Memory B cell (primary cell): ENCODE results near the gene CYB5D1.

Experiments used
- ATAC-seq: fragments of 150-1000 bp; cut with Tn5 transposase; 2 replicates; pipeline ENCODE4 v1.10.0; 2021; ENCODE audit warnings: low read depth, mild to moderate bottlenecking, moderate library complexity
- DNase-seq, 2 donors: peaks; one replicate each; pipeline ENCODE4 v3.0.0; 2022; ENCODE audit warnings: low spot score in 2 of 2
- H3K27ac Mint-ChIP-seq: one replicate; pipeline ENCODE4 v1.8.0; 2022; ENCODE audit warnings: mild to moderate bottlenecking, moderate library complexity, mixed read lengths
- H3K27me3 Mint-ChIP-seq: one replicate; pipeline ENCODE4 v1.8.0; 2022; ENCODE audit warnings: mixed read lengths
- H3K36me3 Mint-ChIP-seq: one replicate; pipeline ENCODE4 v1.8.0; 2022; ENCODE audit warnings: mild to moderate bottlenecking, mixed read lengths
- H3K4me1 Mint-ChIP-seq: one replicate; pipeline ENCODE4 v1.8.0; 2022; ENCODE audit warnings: mixed read lengths
- H3K4me3 Mint-ChIP-seq: one replicate; pipeline ENCODE4 v1.8.0; 2022; ENCODE audit warnings: mild to moderate bottlenecking, moderate library complexity, mixed read lengths
- H3K9me3 Mint-ChIP-seq: one replicate; pipeline ENCODE4 v1.8.0; 2022; ENCODE audit warnings: mixed read lengths

CYB5D1 gene

DNA sequence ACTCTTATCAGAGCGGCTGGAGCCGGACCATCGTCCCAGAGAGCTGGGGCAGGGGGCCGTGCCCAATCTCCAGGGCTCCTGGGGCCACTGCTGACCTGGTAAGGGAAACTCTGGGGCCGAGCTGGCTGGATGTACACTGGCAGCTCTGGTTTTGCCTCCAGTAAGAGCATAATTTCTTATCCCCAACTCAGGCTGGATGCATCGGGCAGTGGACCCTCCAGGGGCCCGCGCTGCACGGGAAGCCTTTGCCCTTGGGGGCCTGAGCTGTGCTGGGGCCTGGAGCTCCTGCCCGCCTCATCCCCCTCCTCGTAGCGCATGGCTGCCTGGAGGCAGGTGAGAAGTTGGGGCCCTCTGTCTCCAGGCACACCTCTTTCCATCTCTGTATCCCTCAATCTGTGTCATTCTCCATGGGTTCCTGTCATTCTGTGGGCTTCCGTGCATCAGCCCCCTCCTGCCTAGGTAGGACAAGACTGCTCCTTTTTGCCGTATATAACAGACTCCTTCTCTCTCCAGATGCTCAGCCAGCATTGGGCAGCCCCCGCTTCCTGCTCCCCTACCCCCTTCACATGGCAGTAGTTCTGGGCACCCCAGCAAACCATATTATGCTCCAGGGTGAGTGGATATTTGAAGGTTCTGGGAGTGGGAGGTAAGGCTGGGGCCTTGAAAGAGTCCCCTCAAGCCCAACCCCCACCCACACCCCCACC is 12.3 kb upstream of the CYB5D1 start:
- peaks cover 11% of the 10 kb centered on the region for H3K36me3 Mint-ChIP-seq
- H3K4me1 Mint-ChIP-seq = peaks cover 28% of the 10 kb centered on the region
- DNase-seq = peak in 1 of 2 donors; percentile 38
- H3K9me3 Mint-ChIP-seq = no peaks in the 10 kb centered on the region
- H3K27me3 Mint-ChIP-seq = no peaks in the 10 kb centered on the region
- peak overlapping the region; percentile 99 for H3K27ac Mint-ChIP-seq
- ATAC-seq = no peak
- peak overlapping the region; percentile 97 for H3K4me3 Mint-ChIP-seq

DNA sequence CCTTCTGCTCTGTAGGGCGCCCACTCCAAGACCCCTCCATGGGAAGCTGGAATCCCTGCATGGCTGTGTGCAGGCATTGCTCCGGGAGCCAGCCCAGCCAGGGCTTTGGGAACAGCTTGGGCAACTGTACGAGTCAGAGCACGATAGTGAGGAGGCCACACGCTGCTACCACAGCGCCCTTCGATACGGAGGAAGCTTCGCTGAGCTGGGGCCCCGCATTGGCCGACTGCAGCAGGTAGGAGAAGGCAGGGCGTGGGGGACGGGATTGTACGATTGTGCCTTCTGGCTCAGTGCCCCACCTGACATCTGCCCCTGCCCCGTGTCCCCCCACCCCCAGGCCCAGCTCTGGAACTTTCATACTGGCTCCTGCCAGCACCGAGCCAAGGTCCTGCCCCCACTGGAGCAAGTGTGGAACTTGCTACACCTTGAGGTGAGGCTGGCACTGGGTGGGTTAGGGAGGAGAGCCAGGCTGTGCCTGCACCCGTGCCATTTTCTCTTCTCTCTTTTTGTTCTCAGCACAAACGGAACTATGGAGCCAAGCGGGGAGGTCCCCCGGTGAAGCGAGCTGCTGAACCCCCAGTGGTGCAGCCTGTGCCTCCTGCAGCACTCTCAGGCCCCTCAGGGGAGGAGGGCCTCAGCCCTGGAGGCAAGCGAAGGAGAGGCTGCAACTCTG is 11.6 kb upstream of the CYB5D1 start:
- Mint-ChIP-seq H3K4me3 (peak overlapping the region; percentile 47), H3K4me1 (peaks cover 27% of the 10 kb centered on the region), H3K27me3 (no peaks in the 10 kb centered on the region), H3K9me3 (no peaks in the 10 kb centered on the region), H3K27ac (peak overlapping the region; percentile 99), H3K36me3 (peaks cover 9% of the 10 kb centered on the region)
- peak in 1 of 2 donors; percentile 20 for DNase-seq
- ATAC-seq = no peak

DNA sequence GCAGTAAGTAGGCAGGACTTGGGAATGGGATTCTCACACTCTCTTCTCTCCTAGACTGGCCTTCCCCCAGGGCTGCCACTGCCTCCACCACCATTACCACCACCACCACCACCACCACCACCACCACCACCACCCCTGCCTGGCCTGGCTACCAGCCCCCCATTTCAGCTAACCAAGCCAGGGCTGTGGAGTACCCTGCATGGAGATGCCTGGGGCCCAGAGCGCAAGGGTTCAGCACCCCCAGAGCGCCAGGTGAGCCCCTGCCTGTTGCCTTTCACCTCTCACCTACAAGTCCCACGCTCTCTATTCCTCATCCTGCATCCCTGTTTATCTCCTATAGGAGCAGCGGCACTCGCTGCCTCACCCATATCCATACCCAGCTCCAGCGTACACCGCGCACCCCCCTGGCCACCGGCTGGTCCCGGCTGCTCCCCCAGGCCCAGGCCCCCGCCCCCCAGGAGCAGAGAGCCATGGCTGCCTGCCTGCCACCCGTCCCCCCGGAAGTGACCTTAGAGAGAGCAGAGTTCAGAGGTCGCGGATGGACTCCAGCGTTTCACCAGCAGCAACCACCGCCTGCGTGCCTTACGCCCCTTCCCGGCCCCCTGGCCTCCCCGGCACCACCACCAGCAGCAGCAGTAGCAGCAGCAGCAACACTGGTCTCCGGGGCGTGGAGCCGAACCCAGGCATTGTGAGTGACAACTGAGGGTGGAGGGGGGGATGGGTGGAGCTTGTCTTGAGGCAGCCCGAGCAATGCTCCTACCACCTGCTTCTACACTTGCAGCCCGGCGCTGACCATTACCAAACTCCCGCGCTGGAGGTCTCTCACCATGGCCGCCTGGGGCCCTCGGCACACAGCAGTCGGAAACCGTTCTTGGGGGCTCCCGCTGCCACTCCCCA is 10.8 kb upstream of the CYB5D1 start:
- no peaks in the 10 kb centered on the region for H3K27me3 Mint-ChIP-seq
- peaks cover 28% of the 10 kb centered on the region for H3K4me1 Mint-ChIP-seq
- H3K27ac Mint-ChIP-seq = peak overlapping the region; percentile 74
- H3K9me3 Mint-ChIP-seq = no peaks in the 10 kb centered on the region
- ATAC-seq (no peak), DNase-seq (peak; percentile 4 to 19)
- peaks cover 9% of the 10 kb centered on the region for H3K36me3 Mint-ChIP-seq
- no peak overlapping the region for H3K4me3 Mint-ChIP-seq

DNA sequence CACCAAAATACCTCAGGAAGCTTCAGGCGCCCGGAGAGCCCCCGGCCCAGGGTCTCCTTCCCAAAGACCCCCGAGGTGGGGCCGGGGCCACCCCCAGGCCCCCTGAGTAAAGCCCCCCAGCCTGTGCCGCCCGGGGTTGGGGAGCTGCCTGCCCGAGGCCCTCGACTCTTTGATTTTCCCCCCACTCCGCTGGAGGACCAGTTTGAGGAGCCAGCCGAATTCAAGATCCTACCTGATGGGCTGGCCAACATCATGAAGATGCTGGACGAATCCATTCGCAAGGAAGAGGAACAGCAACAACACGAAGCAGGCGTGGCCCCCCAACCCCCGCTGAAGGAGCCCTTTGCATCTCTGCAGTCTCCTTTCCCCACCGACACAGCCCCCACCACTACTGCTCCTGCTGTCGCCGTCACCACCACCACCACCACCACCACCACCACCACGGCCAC is 9.6 kb upstream of the CYB5D1 start:
- Mint-ChIP-seq H3K36me3 (peaks cover 9% of the 10 kb centered on the region), H3K4me1 (peaks cover 26% of the 10 kb centered on the region), H3K27ac (no peak overlapping the region)

DNA sequence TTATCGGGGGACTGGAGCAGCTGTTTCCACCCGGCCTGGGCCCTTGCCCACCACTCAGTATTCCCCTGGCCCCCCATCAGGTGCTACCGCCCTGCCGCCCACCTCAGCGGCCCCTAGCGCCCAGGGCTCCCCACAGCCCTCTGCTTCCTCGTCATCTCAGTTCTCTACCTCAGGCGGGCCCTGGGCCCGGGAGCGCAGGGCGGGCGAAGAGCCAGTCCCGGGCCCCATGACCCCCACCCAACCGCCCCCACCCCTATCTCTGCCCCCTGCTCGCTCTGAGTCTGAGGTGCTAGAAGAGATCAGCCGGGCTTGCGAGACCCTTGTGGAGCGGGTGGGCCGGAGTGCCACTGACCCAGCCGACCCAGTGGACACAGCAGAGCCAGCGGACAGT is 9.1 kb upstream of the CYB5D1 start:
- Mint-ChIP-seq H3K4me1 (peaks cover 26% of the 10 kb centered on the region), H3K36me3 (peaks cover 9% of the 10 kb centered on the region), H3K9me3 (no peaks in the 10 kb centered on the region), H3K4me3 (no peak overlapping the region), H3K27me3 (no peaks in the 10 kb centered on the region), H3K27ac (peak overlapping the region; percentile 89)
- ATAC-seq (no peak), DNase-seq (peak in 1 of 2 donors; percentile 23)

More for the DNA sequence above, 9.6 kb upstream of the CYB5D1 start:
- H3K27me3 Mint-ChIP-seq = no peaks in the 10 kb centered on the region
- H3K4me3 Mint-ChIP-seq = no peak overlapping the region
- ATAC-seq (no peak), DNase-seq (peak in 1 of 2 donors; percentile 23)
- H3K9me3 Mint-ChIP-seq = no peaks in the 10 kb centered on the region

DNA sequence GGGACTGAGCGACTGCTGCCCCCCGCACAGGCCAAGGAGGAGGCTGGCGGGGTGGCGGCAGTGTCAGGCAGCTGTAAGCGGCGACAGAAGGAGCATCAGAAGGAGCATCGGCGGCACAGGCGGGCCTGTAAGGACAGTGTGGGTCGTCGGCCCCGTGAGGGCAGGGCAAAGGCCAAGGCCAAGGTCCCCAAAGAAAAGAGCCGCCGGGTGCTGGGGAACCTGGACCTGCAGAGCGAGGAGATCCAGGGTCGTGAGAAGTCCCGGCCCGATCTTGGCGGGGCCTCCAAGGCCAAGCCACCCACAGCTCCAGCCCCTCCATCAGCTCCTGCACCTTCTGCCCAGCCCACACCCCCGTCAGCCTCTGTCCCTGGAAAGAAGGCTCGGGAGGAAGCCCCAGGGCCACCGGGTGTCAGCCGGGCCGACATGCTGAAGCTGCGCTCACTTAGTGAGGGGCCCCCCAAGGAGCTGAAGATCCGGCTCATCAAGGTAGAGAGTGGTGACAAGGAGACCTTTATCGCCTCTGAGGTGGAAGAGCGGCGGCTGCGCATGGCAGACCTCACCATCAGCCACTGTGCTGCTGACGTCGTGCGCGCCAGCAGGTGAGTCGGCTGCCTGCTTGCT is 8.6 kb upstream of the CYB5D1 start:
- H3K27ac Mint-ChIP-seq = peak overlapping the region; percentile 89
- DNase-seq (peak in 1 of 2 donors; percentile 27), ATAC-seq (no peak)
- H3K4me3 Mint-ChIP-seq = no peak overlapping the region
- peaks cover 11% of the 10 kb centered on the region for H3K36me3 Mint-ChIP-seq
- H3K9me3 Mint-ChIP-seq = no peaks in the 10 kb centered on the region
- no peaks in the 10 kb centered on the region for H3K27me3 Mint-ChIP-seq
- peaks cover 23% of the 10 kb centered on the region for H3K4me1 Mint-ChIP-seq

DNA sequence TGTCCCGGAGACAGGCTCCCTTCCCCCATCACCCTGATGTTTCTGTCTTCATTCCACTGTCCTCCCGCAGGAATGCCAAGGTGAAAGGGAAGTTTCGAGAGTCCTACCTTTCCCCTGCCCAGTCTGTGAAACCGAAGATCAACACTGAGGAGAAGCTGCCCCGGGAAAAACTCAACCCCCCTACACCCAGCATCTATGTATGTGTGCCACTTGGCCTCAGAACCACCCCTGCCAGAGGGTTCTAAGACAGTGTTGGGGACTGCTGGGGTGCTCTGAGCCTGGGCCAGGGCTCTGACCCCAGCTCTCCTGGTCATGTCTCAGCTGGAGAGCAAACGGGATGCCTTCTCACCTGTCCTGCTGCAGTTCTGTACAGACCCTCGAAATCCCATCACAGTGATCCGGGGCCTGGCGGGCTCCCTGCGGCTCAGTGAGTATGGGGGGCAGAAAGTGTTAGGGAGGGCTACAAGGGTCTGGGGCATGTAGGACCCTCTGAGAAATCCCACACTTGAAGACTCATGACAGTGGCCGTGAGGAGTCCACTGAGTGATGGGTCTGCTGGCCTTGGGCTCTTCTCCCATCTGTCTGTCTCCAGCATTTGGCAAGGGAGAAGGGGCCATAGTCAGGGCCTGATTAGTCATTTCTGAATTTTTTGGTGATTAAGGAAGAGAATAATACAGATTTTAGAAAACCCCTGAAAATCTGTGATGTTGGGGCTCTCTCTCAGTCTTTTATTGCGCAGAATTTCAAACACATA is 7.9 kb upstream of the CYB5D1 start:
- H3K4me1 Mint-ChIP-seq = peaks cover 23% of the 10 kb centered on the region
- peaks cover 11% of the 10 kb centered on the region for H3K36me3 Mint-ChIP-seq
- no peak for ATAC-seq
- no peaks in the 10 kb centered on the region for H3K27me3 Mint-ChIP-seq
- no peak overlapping the region for H3K4me3 Mint-ChIP-seq
- H3K27ac Mint-ChIP-seq = peak overlapping the region; percentile 89
- H3K9me3 Mint-ChIP-seq = no peaks in the 10 kb centered on the region
- no peak for DNase-seq

DNA sequence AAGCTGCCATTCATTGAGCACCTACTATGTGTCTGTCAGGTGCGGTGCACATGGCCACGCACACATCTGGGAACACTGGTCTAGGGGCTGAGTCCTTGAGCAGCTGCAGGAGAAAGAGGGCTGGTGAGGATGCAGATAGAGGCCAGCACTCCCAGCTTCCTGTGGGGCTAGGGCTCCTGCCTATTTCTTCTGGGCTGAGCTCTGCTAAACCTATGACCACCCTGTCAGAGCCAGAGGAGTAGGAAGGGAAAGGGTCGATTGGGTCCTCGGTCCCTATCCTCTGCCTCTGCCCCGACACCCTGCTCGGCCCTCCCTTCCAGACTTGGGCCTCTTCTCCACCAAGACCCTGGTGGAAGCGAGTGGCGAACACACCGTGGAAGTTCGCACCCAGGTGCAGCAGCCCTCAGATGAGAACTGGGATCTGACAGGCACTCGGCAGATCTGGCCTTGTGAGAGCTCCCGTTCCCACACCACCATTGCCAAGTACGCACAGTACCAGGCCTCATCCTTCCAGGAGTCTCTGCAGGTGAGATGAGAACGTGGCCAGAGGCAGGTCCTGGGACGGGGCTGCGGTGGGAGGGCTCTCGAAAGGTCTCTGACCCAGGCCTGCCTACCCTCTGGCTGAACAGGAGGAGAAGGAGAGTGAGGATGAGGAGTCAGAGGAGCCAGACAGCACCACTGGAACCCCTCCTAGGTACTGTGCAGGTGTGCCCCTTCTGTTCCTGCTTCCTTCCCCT is 6.9 kb upstream of the CYB5D1 start:
- H3K4me1 Mint-ChIP-seq = peaks cover 21% of the 10 kb centered on the region
- H3K9me3 Mint-ChIP-seq = no peaks in the 10 kb centered on the region
- DNase-seq = peak in 1 of 2 donors; percentile 34
- peak overlapping the region; percentile 83 for H3K4me3 Mint-ChIP-seq
- H3K27me3 Mint-ChIP-seq = no peaks in the 10 kb centered on the region
- peaks cover 11% of the 10 kb centered on the region for H3K36me3 Mint-ChIP-seq
- H3K27ac Mint-ChIP-seq = peak overlapping the region; percentile 89
- ATAC-seq = peak; percentile 5

DNA sequence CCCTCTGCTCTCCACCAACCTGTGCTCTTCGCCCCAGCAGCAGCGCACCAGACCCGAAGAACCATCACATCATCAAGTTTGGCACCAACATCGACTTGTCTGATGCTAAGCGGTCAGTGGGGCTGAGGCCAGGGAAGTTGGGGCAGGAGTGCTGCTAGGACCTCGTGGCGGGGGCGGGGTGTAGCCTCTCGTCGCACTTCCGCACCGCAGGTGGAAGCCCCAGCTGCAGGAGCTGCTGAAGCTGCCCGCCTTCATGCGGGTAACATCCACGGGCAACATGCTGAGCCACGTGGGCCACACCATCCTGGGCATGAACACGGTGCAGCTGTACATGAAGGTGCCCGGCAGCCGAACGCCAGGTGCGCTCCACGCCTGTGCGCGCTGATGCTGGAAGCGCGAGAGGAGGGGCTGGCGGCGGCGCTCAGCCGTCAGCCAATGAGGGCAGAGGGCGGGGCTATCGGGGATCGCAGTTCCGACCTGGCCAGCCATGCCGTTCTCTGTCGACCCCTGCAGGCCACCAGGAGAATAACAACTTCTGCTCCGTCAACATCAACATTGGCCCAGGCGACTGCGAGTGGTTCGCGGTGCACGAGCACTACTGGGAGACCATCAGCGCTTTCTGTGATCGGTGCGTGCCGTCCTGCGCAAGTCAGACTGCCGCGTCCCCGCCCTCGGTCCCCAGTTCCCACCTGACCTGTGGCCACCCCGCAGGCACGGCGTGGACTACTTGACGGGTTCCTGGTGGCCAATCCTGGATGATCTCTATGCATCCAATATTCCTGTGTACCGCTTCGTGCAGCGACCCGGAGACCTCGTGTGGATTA is 6.2 kb upstream of the CYB5D1 start:
- Mint-ChIP-seq H3K9me3 (no peaks in the 10 kb centered on the region), H3K27ac (peak overlapping the region; percentile 89), H3K27me3 (no peaks in the 10 kb centered on the region), H3K4me3 (peak overlapping the region; percentile 83), H3K4me1 (peaks cover 19% of the 10 kb centered on the region), H3K36me3 (peaks cover 11% of the 10 kb centered on the region)
- DNase-seq = peak; percentile 95 to 96
- ATAC-seq = peak; percentile 83

DNA sequence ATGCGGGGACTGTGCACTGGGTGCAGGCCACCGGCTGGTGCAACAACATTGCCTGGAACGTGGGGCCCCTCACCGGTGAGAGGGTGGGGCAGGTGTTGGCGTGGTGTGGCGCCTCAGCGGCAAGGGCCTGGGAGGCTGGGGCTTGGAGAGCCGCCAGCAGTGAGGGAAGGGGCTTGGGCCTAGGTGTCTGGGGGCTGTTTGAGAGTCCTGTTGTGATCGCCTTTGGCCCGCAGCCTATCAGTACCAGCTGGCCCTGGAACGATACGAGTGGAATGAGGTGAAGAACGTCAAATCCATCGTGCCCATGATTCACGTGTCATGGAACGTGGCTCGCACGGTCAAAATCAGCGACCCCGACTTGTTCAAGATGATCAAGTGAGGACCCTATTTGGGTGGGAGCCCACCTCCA is 5.5 kb upstream of the CYB5D1 start:
- Mint-ChIP-seq H3K4me3 (no peak overlapping the region), H3K27ac (peak overlapping the region; percentile 89)

DNA sequence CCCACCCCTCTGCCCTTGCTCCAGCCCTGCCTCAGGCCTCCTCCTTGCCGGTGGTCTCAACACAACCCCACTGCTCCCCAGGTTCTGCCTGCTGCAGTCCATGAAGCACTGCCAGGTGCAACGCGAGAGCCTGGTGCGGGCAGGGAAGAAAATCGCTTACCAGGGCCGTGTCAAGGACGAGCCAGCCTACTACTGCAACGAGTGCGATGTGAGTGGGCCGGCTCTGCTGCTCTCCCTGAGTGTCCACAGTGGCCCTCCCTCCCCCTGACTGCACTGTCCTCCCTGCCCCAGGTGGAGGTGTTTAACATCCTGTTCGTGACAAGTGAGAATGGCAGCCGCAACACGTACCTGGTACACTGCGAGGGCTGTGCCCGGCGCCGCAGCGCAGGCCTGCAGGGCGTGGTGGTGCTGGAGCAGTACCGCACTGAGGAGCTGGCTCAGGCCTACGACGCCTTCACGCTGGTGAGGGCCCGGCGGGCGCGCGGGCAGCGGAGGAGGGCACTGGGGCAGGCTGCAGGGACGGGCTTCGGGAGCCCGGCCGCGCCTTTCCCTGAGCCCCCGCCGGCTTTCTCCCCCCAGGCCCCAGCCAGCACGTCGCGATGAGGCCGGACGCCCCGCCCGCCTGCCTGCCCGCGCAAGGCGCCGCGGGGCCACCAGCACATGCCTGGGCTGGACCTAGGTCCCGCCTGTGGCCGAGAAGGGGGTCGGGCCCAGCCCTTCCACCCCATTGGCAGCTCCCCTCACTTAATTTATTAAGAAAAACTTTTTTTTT is 4.7 kb upstream of the CYB5D1 start:
- Mint-ChIP-seq H3K4me1 (peaks cover 19% of the 10 kb centered on the region), H3K27ac (peak overlapping the region; percentile 89), H3K9me3 (no peaks in the 10 kb centered on the region), H3K4me3 (no peak overlapping the region), H3K27me3 (no peaks in the 10 kb centered on the region), H3K36me3 (peaks cover 6% of the 10 kb centered on the region)
- ATAC-seq (no peak), DNase-seq (peak; percentile 18 to 42)

More for the DNA sequence above, 5.5 kb upstream of the CYB5D1 start:
- H3K27me3 Mint-ChIP-seq = no peaks in the 10 kb centered on the region
- H3K9me3 Mint-ChIP-seq = no peaks in the 10 kb centered on the region
- H3K4me1 Mint-ChIP-seq = peaks cover 19% of the 10 kb centered on the region
- peaks cover 8% of the 10 kb centered on the region for H3K36me3 Mint-ChIP-seq
- ATAC-seq (no peak), DNase-seq (peak in 1 of 2 donors; percentile 4)
